PFSK-1 (cell line): ENCODE data around the gene SMG6.

Source experiments
- FOXP2 ChIP-seq: optimal IDR thresholded peaks from 2 replicates; pipeline ENCODE3; 2011; ENCODE audit warnings: borderline replicate concordance, control low read depth, inconsistent platforms; ENCODE audit not compliant: insufficient read depth; ENCODE audit errors: extremely low read length, extremely low read depth
- POLR2AphosphoS5 ChIP-seq: IDR thresholded peaks from 2 replicates; pipeline ENCODE4 v1.6.1; 2012; ENCODE audit warnings: low read depth, mild to moderate bottlenecking, control low read depth, low read length, moderate library complexity
- SIN3A ChIP-seq: IDR thresholded peaks from 2 replicates; pipeline ENCODE4 v1.6.1; 2012; ENCODE audit warnings: mild to moderate bottlenecking, low read length, moderate library complexity, borderline replicate concordance; ENCODE audit not compliant: insufficient read depth
- TAF1 ChIP-seq: IDR thresholded peaks from 2 replicates; pipeline ENCODE4 v1.6.1; 2012; ENCODE audit warnings: low read length, control low read depth, borderline replicate concordance; ENCODE audit not compliant: insufficient read depth
- TF ChIP-seq, protein P1 (sequence below), 2 experiments: IDR thresholded peaks; 2 replicates each; pipeline versions ENCODE4 v1.6.1 to v1.8.0; 2011 to 2012; ENCODE audit warnings: low read depth in 2 of 2, low read length in 2 of 2, control low read depth in 1 of 2, inconsistent platforms in 1 of 2, mild to moderate bottlenecking in 1 of 2, moderate library complexity in 1 of 2; ENCODE audit not compliant: insufficient read depth in 1 of 2

Gene SMG6

DNA sequence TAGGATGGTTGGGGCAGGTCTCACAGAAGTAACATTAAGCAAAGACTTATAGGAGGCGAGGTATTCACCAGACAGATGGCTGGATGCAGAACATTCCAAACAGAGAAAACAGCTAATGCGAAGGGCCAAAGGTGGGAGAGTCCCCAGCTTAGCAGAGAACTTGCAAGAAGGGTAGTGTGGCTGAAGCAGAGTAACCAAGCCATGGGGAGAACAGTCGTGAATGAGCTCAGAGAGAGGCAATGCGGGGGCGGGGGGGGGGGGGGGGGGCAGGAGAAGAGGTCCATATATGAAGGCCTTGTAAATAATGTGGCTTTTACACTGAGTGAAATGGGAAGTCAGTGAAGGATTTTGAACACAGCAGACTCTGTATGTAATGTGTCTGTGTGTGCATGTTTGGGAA is 81.3 kb downstream of the SMG6 start:
- TF ChIP-seq SIN3A, result no peak
- TF ChIP-seq POLR2AphosphoS5, result no peak
- no peak for TF ChIP-seq FOXP2
- no peak for TF ChIP-seq TAF1
- TF ChIP-seq, protein P1, sequence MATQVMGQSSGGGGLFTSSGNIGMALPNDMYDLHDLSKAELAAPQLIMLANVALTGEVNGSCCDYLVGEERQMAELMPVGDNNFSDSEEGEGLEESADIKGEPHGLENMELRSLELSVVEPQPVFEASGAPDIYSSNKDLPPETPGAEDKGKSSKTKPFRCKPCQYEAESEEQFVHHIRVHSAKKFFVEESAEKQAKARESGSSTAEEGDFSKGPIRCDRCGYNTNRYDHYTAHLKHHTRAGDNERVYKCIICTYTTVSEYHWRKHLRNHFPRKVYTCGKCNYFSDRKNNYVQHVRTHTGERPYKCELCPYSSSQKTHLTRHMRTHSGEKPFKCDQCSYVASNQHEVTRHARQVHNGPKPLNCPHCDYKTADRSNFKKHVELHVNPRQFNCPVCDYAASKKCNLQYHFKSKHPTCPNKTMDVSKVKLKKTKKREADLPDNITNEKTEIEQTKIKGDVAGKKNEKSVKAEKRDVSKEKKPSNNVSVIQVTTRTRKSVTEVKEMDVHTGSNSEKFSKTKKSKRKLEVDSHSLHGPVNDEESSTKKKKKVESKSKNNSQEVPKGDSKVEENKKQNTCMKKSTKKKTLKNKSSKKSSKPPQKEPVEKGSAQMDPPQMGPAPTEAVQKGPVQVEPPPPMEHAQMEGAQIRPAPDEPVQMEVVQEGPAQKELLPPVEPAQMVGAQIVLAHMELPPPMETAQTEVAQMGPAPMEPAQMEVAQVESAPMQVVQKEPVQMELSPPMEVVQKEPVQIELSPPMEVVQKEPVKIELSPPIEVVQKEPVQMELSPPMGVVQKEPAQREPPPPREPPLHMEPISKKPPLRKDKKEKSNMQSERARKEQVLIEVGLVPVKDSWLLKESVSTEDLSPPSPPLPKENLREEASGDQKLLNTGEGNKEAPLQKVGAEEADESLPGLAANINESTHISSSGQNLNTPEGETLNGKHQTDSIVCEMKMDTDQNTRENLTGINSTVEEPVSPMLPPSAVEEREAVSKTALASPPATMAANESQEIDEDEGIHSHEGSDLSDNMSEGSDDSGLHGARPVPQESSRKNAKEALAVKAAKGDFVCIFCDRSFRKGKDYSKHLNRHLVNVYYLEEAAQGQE (IDR thresholded peaks at IDR 0.05; ENCODE audit: insufficient read depth in 1 of 2, low read depth in 2 of 2, low read length in 2 of 2), result no peak

DNA sequence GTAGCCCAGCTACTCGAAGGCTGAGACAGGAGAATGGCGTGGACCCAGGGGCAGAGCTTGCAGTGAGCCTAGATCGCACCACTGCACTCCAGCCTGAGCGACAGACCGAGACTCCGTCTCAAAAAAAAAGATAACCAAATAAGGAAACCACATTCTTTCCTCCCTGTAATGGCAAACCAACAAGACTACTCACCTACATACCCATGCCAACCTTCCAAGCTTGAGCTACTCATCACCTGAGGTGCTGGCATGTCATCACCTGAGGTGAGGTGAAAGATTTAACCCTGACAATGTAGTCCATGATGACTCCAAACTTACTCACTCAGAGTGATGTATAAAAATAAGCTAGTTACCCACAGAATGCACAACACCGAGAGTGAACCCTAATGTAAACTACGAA is 85.2 kb downstream of the SMG6 start:
- TF ChIP-seq, protein P1 (IDR thresholded peaks at IDR 0.05; ENCODE audit: insufficient read depth in 1 of 2, low read depth in 2 of 2, low read length in 2 of 2), result no peak
- TF ChIP-seq FOXP2 (no peak), SIN3A (no peak), TAF1 (no peak), POLR2AphosphoS5 (no peak)

DNA sequence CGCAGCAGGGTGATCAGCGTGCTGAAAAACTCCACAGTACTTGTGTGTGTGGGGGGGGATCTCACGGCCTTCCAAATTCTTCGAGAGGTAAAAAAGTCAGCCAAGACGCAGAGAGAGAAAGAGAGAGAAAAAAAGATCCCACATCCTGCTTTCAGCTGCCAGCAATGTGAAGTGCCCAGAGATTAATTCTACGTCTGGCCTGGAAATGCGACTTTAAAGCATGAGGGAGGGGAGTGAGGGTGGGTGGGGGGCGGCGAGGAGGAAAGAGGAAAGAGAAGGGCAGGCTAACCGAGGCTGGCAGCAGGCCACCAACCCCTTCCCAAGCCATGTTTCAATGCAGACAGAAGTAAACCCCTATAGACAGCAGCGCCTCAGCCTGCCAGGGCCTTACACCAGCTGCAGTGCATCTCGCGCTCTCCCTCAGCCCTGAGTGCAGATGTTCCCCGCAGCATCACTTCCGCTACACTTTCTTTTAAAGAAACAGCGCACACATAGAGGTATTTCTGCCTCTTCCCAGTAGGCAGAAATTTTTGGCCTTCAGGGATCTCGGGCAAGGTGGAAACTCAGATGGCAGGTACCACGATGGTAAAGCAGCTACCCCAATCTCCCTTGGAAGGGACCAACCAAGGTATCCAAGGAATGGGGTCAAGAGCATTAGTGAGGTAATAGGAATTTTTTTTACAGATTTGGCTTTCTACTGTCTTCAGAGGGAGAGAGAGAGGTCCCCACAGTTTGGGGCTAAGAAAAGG is 87.8 kb downstream of the SMG6 start:
- TF ChIP-seq POLR2AphosphoS5 (peak; percentile 51; the same call in 1 of the 2 replicates), TAF1 (peak; percentile 51; the same call in 1 of the 2 replicates), SIN3A (peak; percentile 78; the same call in 1 of the 2 replicates), FOXP2 (no peak)
- TF ChIP-seq, protein P1 (IDR thresholded peaks at IDR 0.05; ENCODE audit: insufficient read depth in 1 of 2, low read depth in 2 of 2, low read length in 2 of 2), result 0 out of 4 replicates have a peak, but pooled peaks of 1 of the 2 experiments have one; percentile 47

DNA sequence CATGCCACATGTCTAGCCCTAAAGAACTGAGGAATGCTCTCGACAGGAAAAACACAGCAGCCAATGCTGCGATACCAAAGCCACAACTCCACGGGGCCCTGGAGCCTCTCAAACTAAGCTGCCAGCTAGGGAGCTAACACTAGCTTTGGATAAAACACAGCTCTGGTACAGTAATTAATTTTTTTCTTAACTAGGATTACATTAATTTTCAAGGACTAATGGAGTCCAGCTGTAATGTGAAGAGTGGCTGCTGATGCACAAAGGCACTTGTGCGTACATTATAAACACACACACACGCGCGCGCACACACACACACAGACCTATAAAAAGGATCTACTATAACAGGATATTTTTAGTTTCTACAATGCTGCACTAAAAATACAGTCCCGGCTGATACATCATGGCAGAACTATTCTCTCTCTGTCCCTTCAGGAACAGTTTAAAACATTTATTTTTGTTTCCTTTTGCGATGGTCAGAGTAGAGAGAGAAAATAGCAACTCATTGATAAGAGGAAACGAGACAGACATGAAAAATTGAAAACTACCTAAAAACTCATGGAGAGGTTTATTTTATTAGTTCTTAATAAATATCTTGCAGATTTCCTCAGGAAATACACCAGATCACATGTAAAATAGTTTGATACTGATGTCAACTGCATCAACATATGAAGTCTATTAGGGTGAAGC is 88.5 kb downstream of the SMG6 start:
- TF ChIP-seq, protein P1 (IDR thresholded peaks at IDR 0.05; ENCODE audit: insufficient read depth in 1 of 2, low read depth in 2 of 2, low read length in 2 of 2), result no peak
- no peak for TF ChIP-seq SIN3A
